Activated CD4-positive, alpha-beta T cell treated with anti-CD3 and anti-CD28 coated beads, Interleukin-2, amount 50 U/mL, for 16 hours (primary cell): ENCODE data around the gene BPIFB6.

Source experiments
- DNase-seq: peaks from one replicate; pipeline ENCODE4 v3.0.0-alpha.2; 2020

The BPIFB6 gene

GRCh38 chr20:33092361-33092760, 60.9 kb downstream of the BPIFB6 start:
- no peak for DNase-seq

- DNase-seq = no peak
Observed at GRCh38 chr20:33093074-33093473, 61.6 kb downstream of the BPIFB6 start.

DNA sequence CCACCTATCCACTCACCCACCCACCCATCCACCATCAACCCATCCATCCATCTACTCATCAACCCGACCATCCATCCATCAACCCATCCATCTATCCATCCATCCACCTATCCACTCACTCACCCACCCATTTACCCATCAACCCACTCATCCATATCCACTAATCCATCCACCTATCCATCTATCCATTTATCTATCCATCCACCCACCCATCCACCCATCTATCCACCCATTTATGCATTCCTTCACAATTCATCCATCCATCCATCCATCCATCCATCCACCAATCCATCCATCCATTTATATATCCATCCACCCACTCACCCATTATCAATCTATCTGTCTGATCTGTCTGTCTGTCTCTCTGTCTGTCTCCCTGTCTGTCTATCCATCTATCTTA, 62.1 kb downstream of the BPIFB6 start:
- DNase-seq = no peak
